Tibial nerve (tissue), 4 donors: ENCODE data around the gene CSNK1G2. TPM values are rescaled to one million over a fixed set of nuclear protein-coding genes. Genes with fewer than 3 reads are reported as not detected.

Source experiments
- DNase-seq, 2 donors: peaks; one replicate each; pipeline ENCODE4 v3.0.0-alpha.2; 2019; ENCODE audit warnings: low spot score in 2 of 2
- H3K27ac ChIP-seq, 4 donors: fragments of 200-600 bp; sonication (generic) in 3 of 4; one replicate each; pipeline ENCODE4 v1.5.1; 2017 to 2019; ENCODE audit warnings: mild to moderate bottlenecking in 1 of 4
- H3K27me3 ChIP-seq, 2 donors: fragments of 200-600 bp; sonication (generic) in 1 of 2; one replicate each; pipeline versions ENCODE4 v1.5.1 to v1.6.0; 2017 to 2019
- H3K36me3 ChIP-seq, 3 donors: fragments of 200-600 bp; sonication (generic); one replicate each; pipeline ENCODE4 v1.5.1; 2018 to 2019
- H3K4me1 ChIP-seq, 4 donors: fragments of 200-600 bp; sonication (generic) in 3 of 4; one replicate each; pipeline ENCODE4 v1.5.1; 2017 to 2019
- H3K4me3 ChIP-seq, 4 donors: fragments of 200-600 bp; sonication (generic) in 3 of 4; one replicate each; pipeline ENCODE4 v1.5.1; 2017 to 2019; ENCODE audit warnings: mild to moderate bottlenecking in 1 of 4, moderate library complexity in 1 of 4
- H3K9me3 ChIP-seq, 4 donors: fragments of 200-600 bp; sonication (generic) in 3 of 4; one replicate each; pipeline ENCODE4 v1.5.1; 2017 to 2019
- CTCF ChIP-seq, 5 experiments: fragments of 200-600 bp in 3 of 5; fragments of 450-650 bp in 2 of 5; sonication (generic) in 3 of 5; IDR thresholded peaks; one replicate each; pipeline ENCODE4 v1.5.1; 2016 to 2019; ENCODE audit warnings: antibody characterized with exemption in 5 of 5, mild to moderate bottlenecking in 3 of 5, moderate library complexity in 2 of 5
- EP300 ChIP-seq, 2 donors: sonication (generic); formaldehyde crosslinking; IDR thresholded peaks; one replicate each; pipeline ENCODE4 v1.6.1; 2017; ENCODE audit warnings: antibody characterized with exemption in 2 of 2, mild to moderate bottlenecking in 1 of 2
- POLR2A ChIP-seq, 2 donors: fragments of 450-650 bp; IDR thresholded peaks; one replicate each; pipeline ENCODE4 v1.6.1; 2017; ENCODE audit warnings: antibody characterized with exemption in 2 of 2, mild to moderate bottlenecking in 2 of 2, moderate library complexity in 2 of 2
- WGBS, 2 donors: methylation state at CpG; one replicate each; pipeline ENCODE4 v1.1.5; 2018; 5-methylcytosine and 5-hydroxymethylcytosine counted together
- total RNA-seq, 4 donors: library from RNA; depleted of rRNA; stranded (reverse); fragments of >200 nt; gene quantifications; one replicate each; pipeline ENCODE4 v1.1.0, GENCODE V29; 2016

The CSNK1G2 gene
- total RNA-seq, 4 donors from 2014 or later = 38.9 to 132 (median 55.6) TPM

GRCh38 chr19:1911995-1912394 lies 29.0 kb upstream of the CSNK1G2 start:
- Histone ChIP-seq H3K4me3 (no peak overlapping the region), H3K4me1 (peaks cover 0 to 37% (median 19%) of the 10 kb centered on the region in 4 donors), H3K36me3 (peaks cover 0 to 49% (median 5%) of the 10 kb centered on the region in 3 donors), H3K27ac (no peak overlapping the region), H3K9me3 (no peaks in the 10 kb centered on the region), H3K27me3 (no peaks in the 10 kb centered on the region)
- TF ChIP-seq CTCF (IDR thresholded peaks at IDR 0.05) (no peak), POLR2A (IDR thresholded peaks at IDR 0.05) (no peak), EP300 (IDR thresholded peaks at IDR 0.05) (no peak)
- no peak for DNase-seq
- 98% methylated on average over 12 to 21 of the region's 37 CpGs for WGBS, 2 donors

GRCh38 chr19:1912760-1913505 lies 28.0 kb upstream of the CSNK1G2 start:
- no peak for TF ChIP-seq EP300 (IDR thresholded peaks at IDR 0.05)
- TF ChIP-seq POLR2A (IDR thresholded peaks at IDR 0.05) = no peak
- TF ChIP-seq CTCF (IDR thresholded peaks at IDR 0.05) = no peak
- H3K9me3 ChIP-seq = no peaks in the 10 kb centered on the region
- H3K4me1 ChIP-seq = peaks cover 0 to 27% (median 12%) of the 10 kb centered on the region in 4 donors
- no peak overlapping the region for H3K4me3 ChIP-seq
- no peak overlapping the region for H3K27ac ChIP-seq
- WGBS, 2 donors = 95 to 97% methylated on average over 76 to 77 of the region's 77 CpGs
- no peaks in the 10 kb centered on the region for H3K27me3 ChIP-seq
- DNase-seq = no peak
- H3K36me3 ChIP-seq = peaks cover 0 to 58% (median 5%) of the 10 kb centered on the region in 3 donors

GRCh38 chr19:1913781-1914577 lies 27.0 kb upstream of the CSNK1G2 start:
- no peak for TF ChIP-seq POLR2A (IDR thresholded peaks at IDR 0.05)
- no peak for TF ChIP-seq CTCF (IDR thresholded peaks at IDR 0.05)
- no peak for TF ChIP-seq EP300 (IDR thresholded peaks at IDR 0.05)
- no peak overlapping the region for H3K27ac ChIP-seq
- WGBS, 2 donors = 85 to 86% methylated on average over 11 to 17 of the region's 23 CpGs
- no peaks in the 10 kb centered on the region for H3K9me3 ChIP-seq
- no peaks in the 10 kb centered on the region for H3K27me3 ChIP-seq
- H3K4me3 ChIP-seq = no peak overlapping the region
- H3K36me3 ChIP-seq = peaks cover 0 to 69% (median 5%) of the 10 kb centered on the region in 3 donors
- peaks cover 0 to 18% (median 7%) of the 10 kb centered on the region in 4 donors for H3K4me1 ChIP-seq
- no peak for DNase-seq

GRCh38 chr19:1914826-1915341 lies 26.1 kb upstream of the CSNK1G2 start:
- peaks cover 0 to 9% (median under 1%) of the 10 kb centered on the region in 4 donors for H3K4me1 ChIP-seq
- peaks cover 0 to 78% (median 5%) of the 10 kb centered on the region in 3 donors for H3K36me3 ChIP-seq
- H3K4me3 ChIP-seq = no peak overlapping the region
- H3K27ac ChIP-seq = no peak overlapping the region
- TF ChIP-seq EP300 (IDR thresholded peaks at IDR 0.05) = no peak
- no peak for TF ChIP-seq POLR2A (IDR thresholded peaks at IDR 0.05)
- no peak for TF ChIP-seq CTCF (IDR thresholded peaks at IDR 0.05)
- WGBS, 2 donors = 82 to 86% methylated on average over 17 to 18 of the region's 23 CpGs
- H3K9me3 ChIP-seq = no peaks in the 10 kb centered on the region
- no peaks in the 10 kb centered on the region for H3K27me3 ChIP-seq
- DNase-seq = no peak
